ENCODE results near the gene CUX1.

DNA sequence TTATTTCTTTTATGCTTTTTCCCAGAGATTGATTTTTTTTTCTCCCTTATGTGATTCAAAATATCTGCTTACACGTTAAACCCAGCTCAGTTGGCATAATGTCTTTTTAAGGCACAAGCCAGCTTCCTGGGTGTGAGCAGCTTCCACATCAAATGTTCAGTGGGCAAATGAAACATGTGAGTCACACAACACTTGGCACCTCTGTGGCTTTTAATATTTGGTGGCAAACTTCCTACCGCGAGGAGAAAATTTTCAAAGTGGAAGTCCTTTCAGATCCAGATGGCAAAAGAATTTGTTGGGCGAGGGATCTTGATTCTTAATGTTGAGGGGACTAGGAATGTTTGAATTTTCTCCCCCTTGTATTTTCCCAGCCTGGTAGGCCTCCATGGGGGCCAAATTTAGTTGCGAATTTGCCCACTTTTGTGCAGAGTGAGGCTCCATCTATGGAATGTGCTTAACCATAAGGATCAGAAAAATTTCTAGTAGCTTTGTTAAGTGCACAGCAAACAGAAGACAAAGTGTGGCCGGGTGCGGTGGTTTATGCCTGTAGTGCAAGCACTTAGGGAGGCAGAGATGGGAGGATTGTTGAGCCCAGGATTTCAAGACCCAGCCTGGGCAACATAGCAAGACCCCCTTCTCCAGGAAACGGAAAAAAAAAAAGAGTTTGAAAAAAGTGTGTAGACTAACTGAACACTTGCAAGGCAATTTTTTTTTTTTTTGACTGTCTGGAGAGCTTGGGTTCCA lies 31.0 kb downstream of the CUX1 start:
- TF ChIP-seq ZFP41 (tag by site-specific recombination; IDR thresholded peaks at IDR 0.05; ENCODE audit: borderline replicate concordance) (no peak), ZNF23 (tag by site-specific recombination; IDR thresholded peaks at IDR 0.05; ENCODE audit: borderline replicate concordance) (no peak), RBAK (tag by site-specific recombination; IDR thresholded peaks at IDR 0.05) (no peak), ZFP3 (tag by site-specific recombination; IDR thresholded peaks at IDR 0.05; ENCODE audit: low read depth) (no peak), ZNF776 (tag by site-specific recombination; IDR thresholded peaks at IDR 0.05; ENCODE audit: borderline replicate concordance) (no peak), YY1 (tag by site-specific recombination; IDR thresholded peaks at IDR 0.05) (no peak), ZNF670 (tag by site-specific recombination; IDR thresholded peaks at IDR 0.05; ENCODE audit: low read depth) (no peak), ZEB2 (tag by site-specific recombination; IDR thresholded peaks at IDR 0.05) (no peak)
- TF ChIP-seq, protein P1, sequence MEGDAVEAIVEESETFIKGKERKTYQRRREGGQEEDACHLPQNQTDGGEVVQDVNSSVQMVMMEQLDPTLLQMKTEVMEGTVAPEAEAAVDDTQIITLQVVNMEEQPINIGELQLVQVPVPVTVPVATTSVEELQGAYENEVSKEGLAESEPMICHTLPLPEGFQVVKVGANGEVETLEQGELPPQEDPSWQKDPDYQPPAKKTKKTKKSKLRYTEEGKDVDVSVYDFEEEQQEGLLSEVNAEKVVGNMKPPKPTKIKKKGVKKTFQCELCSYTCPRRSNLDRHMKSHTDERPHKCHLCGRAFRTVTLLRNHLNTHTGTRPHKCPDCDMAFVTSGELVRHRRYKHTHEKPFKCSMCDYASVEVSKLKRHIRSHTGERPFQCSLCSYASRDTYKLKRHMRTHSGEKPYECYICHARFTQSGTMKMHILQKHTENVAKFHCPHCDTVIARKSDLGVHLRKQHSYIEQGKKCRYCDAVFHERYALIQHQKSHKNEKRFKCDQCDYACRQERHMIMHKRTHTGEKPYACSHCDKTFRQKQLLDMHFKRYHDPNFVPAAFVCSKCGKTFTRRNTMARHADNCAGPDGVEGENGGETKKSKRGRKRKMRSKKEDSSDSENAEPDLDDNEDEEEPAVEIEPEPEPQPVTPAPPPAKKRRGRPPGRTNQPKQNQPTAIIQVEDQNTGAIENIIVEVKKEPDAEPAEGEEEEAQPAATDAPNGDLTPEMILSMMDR (tag by site-specific recombination; IDR thresholded peaks at IDR 0.05): no peak
- TF ChIP-seq, protein P2, sequence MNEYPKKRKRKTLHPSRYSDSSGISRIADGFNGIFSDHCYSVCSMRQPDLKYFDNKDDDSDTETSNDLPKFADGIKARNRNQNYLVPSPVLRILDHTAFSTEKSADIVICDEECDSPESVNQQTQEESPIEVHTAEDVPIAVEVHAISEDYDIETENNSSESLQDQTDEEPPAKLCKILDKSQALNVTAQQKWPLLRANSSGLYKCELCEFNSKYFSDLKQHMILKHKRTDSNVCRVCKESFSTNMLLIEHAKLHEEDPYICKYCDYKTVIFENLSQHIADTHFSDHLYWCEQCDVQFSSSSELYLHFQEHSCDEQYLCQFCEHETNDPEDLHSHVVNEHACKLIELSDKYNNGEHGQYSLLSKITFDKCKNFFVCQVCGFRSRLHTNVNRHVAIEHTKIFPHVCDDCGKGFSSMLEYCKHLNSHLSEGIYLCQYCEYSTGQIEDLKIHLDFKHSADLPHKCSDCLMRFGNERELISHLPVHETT (tag by site-specific recombination; IDR thresholded peaks at IDR 0.05): no peak
